ENCODE data around the gene BCL2L1.

- TF ChIP-seq CTCF (IDR thresholded peaks at IDR 0.05 in 2 of 3, conservative IDR thresholded peaks at IDR 0.05 in 1 of 3; ENCODE audit: borderline replicate concordance in 1 of 3, insufficient read depth in 1 of 3, low read depth in 2 of 3, low read length in 2 of 3) (no peak), ZBTB33 (IDR thresholded peaks at IDR 0.05; ENCODE audit: extremely low read depth, insufficient replicate concordance, low read length) (no peak), POLR2A (IDR thresholded peaks at IDR 0.05; ENCODE audit: borderline replicate concordance, extremely low read depth, insufficient read depth, insufficient read length) (no peak)
Observed at GRCh38 chr20:31707258-31707615, 15.4 kb downstream of the BCL2L1 start.

Data from HCT116 (cell line).